Heart left ventricle (tissue), 16 donors: ENCODE results near the gene CENPS. TPM values are rescaled to one million over a fixed set of nuclear protein-coding genes. Genes with fewer than 3 reads are reported as not detected.

Experiments used
- ATAC-seq, 4 donors: fragments of 200-7000 bp; cut with Tn5 transposase; one replicate each; pipeline ENCODE4 v1.9.1; 2020 to 2022; ENCODE audit warnings: moderate library complexity in 4 of 4, mild to moderate bottlenecking in 3 of 4, moderate number of reproducible peaks in 1 of 4
- DNase-seq, 5 donors: peaks; one replicate each; pipeline ENCODE4 v3.0.0-alpha.2; 2020
- H3K27ac ChIP-seq, 12 donors: fragments of 200-600 bp; sonication (generic) in 4 of 12; one replicate each; pipeline versions ENCODE4 v1.5.0 to v1.8.0; 2016 to 2022; ENCODE audit warnings: mild to moderate bottlenecking in 2 of 12
- H3K27me3 ChIP-seq, 9 donors: fragments of 200-600 bp; sonication (generic) in 2 of 9; one replicate each; pipeline versions ENCODE4 v1.5.1 to v1.8.0; 2016 to 2022; ENCODE audit warnings: mild to moderate bottlenecking in 3 of 9
- H3K36me3 ChIP-seq, 9 donors: fragments of 200-600 bp; sonication (generic) in 2 of 9; one replicate each; pipeline versions ENCODE4 v1.5.0 to v1.8.0; 2018 to 2022; ENCODE audit warnings: mild to moderate bottlenecking in 2 of 9
- H3K4me1 ChIP-seq, 12 donors: fragments of 200-600 bp; sonication (generic) in 4 of 12; one replicate each; pipeline versions ENCODE4 v1.5.0 to v1.8.0; 2016 to 2022; ENCODE audit warnings: mild to moderate bottlenecking in 3 of 12
- H3K4me3 ChIP-seq, 12 donors: fragments of 200-600 bp; sonication (generic) in 4 of 12; one replicate each; pipeline versions ENCODE4 v1.5.0 to v1.8.0; 2017 to 2022; ENCODE audit warnings: mild to moderate bottlenecking in 9 of 12, moderate library complexity in 4 of 12
- H3K9me3 ChIP-seq, 12 donors: fragments of 200-600 bp; sonication (generic) in 4 of 12; one replicate each; pipeline versions ENCODE4 v1.5.0 to v1.8.0; 2016 to 2022; ENCODE audit warnings: mild to moderate bottlenecking in 1 of 12
- CTCF ChIP-seq, 12 donors: fragments of 200-600 bp; sonication (generic) in 4 of 12; IDR thresholded peaks; one replicate each; pipeline versions ENCODE4 v1.5.0 to v1.8.0; 2018 to 2022; ENCODE audit warnings: antibody characterized with exemption in 12 of 12, mild to moderate bottlenecking in 5 of 12
- POLR2A ChIP-seq, 2 donors: fragments of 450-650 bp; IDR thresholded peaks; one replicate each; pipeline ENCODE4 v1.6.1; 2017; ENCODE audit warnings: antibody characterized with exemption in 2 of 2, mild to moderate bottlenecking in 2 of 2, moderate library complexity in 2 of 2
- WGBS, 4 donors: extraction: QIAGEN DNeasy Blood & Tissue Kit in 2 of 4; methylation state at CpG; one replicate each; pipeline versions ENCODE4 v1.1.5 to v1.1.7; 2013 to 2018; 5-methylcytosine and 5-hydroxymethylcytosine counted together
- intact Hi-C, 10 donors: fragments of 100-400 bp; cut with DNase I; formaldehyde crosslinking; loops; one replicate each; pipeline versions ENCODE4 v1.11.1 to v1.14.2; 2022
- polyA plus RNA-seq, 2 donors: library from polyadenylated mRNA; stranded (reverse); fragments of 200-250 nt; gene quantifications; one replicate each; pipeline ENCODE4 v1.2.3, GENCODE V29; 2013
- total RNA-seq, 9 donors: library from RNA; depleted of rRNA in 2 of 9; stranded (reverse); fragments of >200 nt in 2 of 9; fragmentation: NEBNext Ultra II Directional in 3 of 9; extraction: Animal tissue kit (Norgen Biotek cat#: 25700) in 3 of 9; gene quantifications; one replicate each; pipeline versions ENCODE4 v1.1.0 to v1.2.4, GENCODE V29; 2016 to 2023
- donor health status: ischemic (EF 13 %, LVEDD 7.1; RV severe dilation, severe dysfunction).
- donor health status: healthy with polysubstance abuse.
- donor health status: DM: no; HTN: yes; CAD: no.
- donor health status: DM: no; HTN: no; CAD: no.
- donor health status: ischemic (EF 25% LVEDD 6.9; RV normal size, moderate dysfunction).
- donor health status: ischemic (EF 25% LVEDD 5.7; RV mildly dilated, moderate dysfunction).
- donor health status: healthy.
- donor health status: DM: yes; HTN: yes; CAD: no.
- donor health status: ischemic (EF 35%, LVEDD 5.7; RV mildly dilated, moderate dysfunction).
- donor health status: nonischemic (EF 11% LVEDD 7.7; RV severe dilation, severe dysfunction).
- donor health status: DM: yes; HTN: yes; CAD: no.
- donor health status: PGD.
- donor health status: ischemic (EF 29% LVEDD 5.4; RV normal size, mild dysfunction).
- donor health status: nonischemic (EF 23%, LVEDD 6.1; RV moderate dilation, normal function).

The CENPS gene
- total and polyA plus RNA-seq, 11 donors = 2.4 to 11.6 (median 8.2) TPM

- no peak for TF ChIP-seq CTCF (IDR thresholded peaks at IDR 0.05)
- TF ChIP-seq POLR2A (IDR thresholded peaks at IDR 0.05) = no peak
- H3K27ac ChIP-seq = no peak overlapping the region
- no peak for DNase-seq
- whole genome bisulfite sequencing, 4 donors = 72 to 86% (median 82%) methylated on average over 5 of the region's 5 CpGs
- peaks cover 0 to 1% (median 0%) of the 10 kb centered on the region in 9 donors for H3K36me3 ChIP-seq
- intact Hi-C loops = loop anchor here in 9 of 10 donors (1.0 to 10.0 kb wide), 10 partner anchors 48 to 804 kb away; partner anchors contain the start of genes LZIC (in 1 of the 9) and NMNAT1 (in 1 of the 9)
- no peak overlapping the region for H3K4me3 ChIP-seq
- H3K4me1 ChIP-seq = peaks cover 0 to 26% (median 12%) of the 10 kb centered on the region in 12 donors
- H3K27me3 ChIP-seq = no peaks in the 10 kb centered on the region
- no peak for ATAC-seq
- no peaks in the 10 kb centered on the region for H3K9me3 ChIP-seq
Observed at GRCh38 chr1:10428984-10429383, 1.2 kb upstream of the CENPS start.

GRCh38 chr1:10429868-10430215 is 391 bp upstream of the CENPS start:
- peak overlapping the region in 10 of 12 donors; percentile 43 to 82 (median 71) for H3K27ac ChIP-seq
- intact Hi-C loops = loop anchor here (1.0 to 10.0 kb wide), 16 partner anchors 37 to 805 kb away; partner anchors contain the start of genes DFFA (in 4 of the 10), PEX14 (in 3 of the 10), LZIC (in 1 of the 10) and NMNAT1 (in 1 of the 10)
- no peaks in the 10 kb centered on the region for H3K9me3 ChIP-seq
- DNase-seq (peak in 1 of 5 donors; percentile 10), ATAC-seq (no peak)
- H3K36me3 ChIP-seq = peaks cover 0 to 3% (median 0%) of the 10 kb centered on the region in 9 donors
- WGBS, 4 donors = 19 to 36% (median 22%) methylated on average over 11 to 16 of the region's 16 CpGs
- H3K27me3 ChIP-seq = no peaks in the 10 kb centered on the region
- TF ChIP-seq CTCF (IDR thresholded peaks at IDR 0.05) = no peak
- TF ChIP-seq POLR2A (IDR thresholded peaks at IDR 0.05) = no peak
- peak overlapping the region; percentile 61 to 93 (median 82) for H3K4me3 ChIP-seq
- H3K4me1 ChIP-seq = peaks cover 0 to 26% (median 12%) of the 10 kb centered on the region in 12 donors

- peak in 1 of 4 donors; percentile 3 for ATAC-seq
- Histone ChIP-seq H3K36me3 (peaks cover 0 to 7% (median 0%) of the 10 kb centered on the region in 9 donors), H3K27me3 (no peaks in the 10 kb centered on the region), H3K4me1 (peaks cover 0 to 26% (median 12%) of the 10 kb centered on the region in 12 donors), H3K4me3 (peak overlapping the region; percentile 61 to 93 (median 82)), H3K27ac (peak overlapping the region in 10 of 12 donors; percentile 7 to 82 (median 71)), H3K9me3 (no peaks in the 10 kb centered on the region)
- TF ChIP-seq POLR2A (IDR thresholded peaks at IDR 0.05) = no peak
- no peak for TF ChIP-seq CTCF (IDR thresholded peaks at IDR 0.05)
- 25 to 28% (median 27%) methylated on average over 29 to 30 of the region's 30 CpGs for WGBS, 4 donors
- no peak for DNase-seq
- intact Hi-C loops = loop anchor here in 9 of 10 donors (2.0 to 10.0 kb wide), 7 partner anchors 36 to 64 kb away; partner anchors contain the start of genes DFFA (in 4 of the 9) and PEX14 (in 3 of the 9)
Observed at GRCh38 chr1:10431070-10431730, 967 bp downstream of the CENPS start.
